ENCODE data around the gene SMIM10L2A.

DNA sequence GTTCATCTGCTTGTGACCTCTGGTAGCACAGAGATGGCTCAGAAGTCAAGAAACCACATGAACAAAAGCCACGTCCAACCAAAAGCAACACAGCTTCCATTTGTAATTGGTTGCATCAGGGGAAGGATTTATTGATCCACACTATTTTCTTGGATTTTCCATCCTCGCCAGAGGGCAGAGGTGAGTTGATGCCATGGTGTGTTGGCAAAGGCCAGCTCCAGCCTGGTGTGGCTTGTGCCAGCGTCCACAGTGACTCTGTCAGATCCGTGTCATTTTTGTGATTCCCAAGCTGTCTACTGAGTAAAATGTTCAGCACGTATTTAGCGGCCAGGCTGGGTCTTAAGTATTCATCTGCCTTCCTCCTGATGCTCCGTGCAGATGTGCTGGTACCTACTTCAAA, 30.0 kb upstream of the SMIM10L2A start:
- TF ChIP-seq, protein P1, sequence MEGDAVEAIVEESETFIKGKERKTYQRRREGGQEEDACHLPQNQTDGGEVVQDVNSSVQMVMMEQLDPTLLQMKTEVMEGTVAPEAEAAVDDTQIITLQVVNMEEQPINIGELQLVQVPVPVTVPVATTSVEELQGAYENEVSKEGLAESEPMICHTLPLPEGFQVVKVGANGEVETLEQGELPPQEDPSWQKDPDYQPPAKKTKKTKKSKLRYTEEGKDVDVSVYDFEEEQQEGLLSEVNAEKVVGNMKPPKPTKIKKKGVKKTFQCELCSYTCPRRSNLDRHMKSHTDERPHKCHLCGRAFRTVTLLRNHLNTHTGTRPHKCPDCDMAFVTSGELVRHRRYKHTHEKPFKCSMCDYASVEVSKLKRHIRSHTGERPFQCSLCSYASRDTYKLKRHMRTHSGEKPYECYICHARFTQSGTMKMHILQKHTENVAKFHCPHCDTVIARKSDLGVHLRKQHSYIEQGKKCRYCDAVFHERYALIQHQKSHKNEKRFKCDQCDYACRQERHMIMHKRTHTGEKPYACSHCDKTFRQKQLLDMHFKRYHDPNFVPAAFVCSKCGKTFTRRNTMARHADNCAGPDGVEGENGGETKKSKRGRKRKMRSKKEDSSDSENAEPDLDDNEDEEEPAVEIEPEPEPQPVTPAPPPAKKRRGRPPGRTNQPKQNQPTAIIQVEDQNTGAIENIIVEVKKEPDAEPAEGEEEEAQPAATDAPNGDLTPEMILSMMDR (conservative IDR thresholded peaks at IDR 0.05 in 1 of 2, IDR thresholded peaks at IDR 0.05 in 1 of 2; ENCODE audit: extremely low read depth in 1 of 2, insufficient read depth in 1 of 2, low read depth in 1 of 2, low read length in 2 of 2), result no peak
- no peak for TF ChIP-seq EZH2 (IDR thresholded peaks at IDR 0.05; ENCODE audit: borderline replicate concordance, low read length)
